ENCODE data around the gene MBNL2. TPM values are rescaled to one million over a fixed set of nuclear protein-coding genes. Genes with fewer than 3 reads are reported as not detected.
A peak's percentile ranks its signal among the peaks of the same experiment; 100 is the strongest.
"Not testable (repeated sequence)": the region's sequence is repeated elsewhere in the genome, so short reads cannot be mapped to it uniquely, and the experiment has no call there.

Gene MBNL2
- total and polyA plus RNA-seq, 4 experiments from 2014 or later, result 20.1 to 36.2 (median 28.3) TPM

- H3K27ac Mint-ChIP-seq; H3K27me3 ChIP-seq (ENCODE audit: insufficient read depth, low read length); H3K9me3 ChIP-seq (ENCODE audit: control insufficient read depth in 1 of 2, low read length in 2 of 2); DNase-seq; H3K36me3 ChIP-seq (ENCODE audit: insufficient read depth, low read length); intact Hi-C loops (cut with micrococcal nuclease); H3K27ac ChIP-seq (ENCODE audit: low read depth, low read length); H3K36me3 Mint-ChIP-seq; H3K27me3 Mint-ChIP-seq; H3K9me3 Mint-ChIP-seq; H3K4me3 ChIP-seq (ENCODE audit: low read length in 2 of 2); H3K4me3 Mint-ChIP-seq: not testable (repeated sequence)
- CTCF ChIA-PET (ENCODE audit: partially characterized antibody), result interaction anchor here (1.9 kb wide), 1 partner anchor 97 kb away, joined by 6 read pairs; no protein-coding TSS in a partner anchor
- POLR2A ChIA-PET (ENCODE audit: partially characterized antibody), result interaction anchor here (6.9 kb wide), 1 partner anchor 17 kb away, joined by 61 read pairs; the partner anchor contains the start of gene MBNL2
- H3K4me1 Mint-ChIP-seq, result peaks cover 18 to 30% (median 19%) of the 10 kb centered on the region in 4 donors
- peaks cover 23% of the 10 kb centered on the region for H3K4me1 ChIP-seq (ENCODE audit: insufficient read depth, low read length)
Measured at GRCh38 chr13:97207252-97207651, 14.9 kb upstream of the MBNL2 start.

GRCh38 chr13:97211300-97211699, 10.8 kb upstream of the MBNL2 start:
- CTCF ChIA-PET (ENCODE audit: partially characterized antibody), result interaction anchor here (0.6 to 3.1 kb wide), 4 partner anchors 12 to 102 kb away, joined by 3 to 13 read pairs (median 7); partner anchors contain the start of gene MBNL2
- no peaks in the 10 kb centered on the region for H3K36me3 Mint-ChIP-seq
- H3K4me3 Mint-ChIP-seq, result peak overlapping the region in 2 of 8 donors; percentile 1 to 35
- intact Hi-C loops (cut with micrococcal nuclease), result loop anchor here (2.0 kb wide), 1 partner anchor 14 kb away; no protein-coding TSS in a partner anchor
- Histone ChIP-seq H3K36me3 (ENCODE audit: insufficient read depth, low read length) (no peaks in the 10 kb centered on the region), H3K9me3 (ENCODE audit: control insufficient read depth in 1 of 2, low read length in 2 of 2) (no peaks in the 10 kb centered on the region), H3K4me1 (ENCODE audit: insufficient read depth, low read length) (peaks cover 47% of the 10 kb centered on the region), H3K27ac (ENCODE audit: low read depth, low read length) (no peak overlapping the region), H3K4me3 (ENCODE audit: low read length in 2 of 2) (no peak overlapping the region), H3K27me3 (ENCODE audit: insufficient read depth, low read length) (no peaks in the 10 kb centered on the region)
- no peak for DNase-seq
- POLR2A ChIA-PET (ENCODE audit: partially characterized antibody), result interaction anchor here (0.9 to 6.9 kb wide), 3 partner anchors 13 to 222 kb away, joined by 3 to 61 read pairs (median 9); partner anchors contain the start of genes MBNL2 and RAP2A
- H3K4me1 Mint-ChIP-seq, result peaks cover 33 to 67% (median 41%) of the 10 kb centered on the region in 4 donors
- no peaks in the 10 kb centered on the region for H3K9me3 Mint-ChIP-seq
- H3K27me3 Mint-ChIP-seq, result no peaks in the 10 kb centered on the region
- H3K27ac Mint-ChIP-seq, result peak overlapping the region in 1 of 7 donors; percentile 73

GRCh38 chr13:97212004-97212403, 10.1 kb upstream of the MBNL2 start:
- H3K27ac Mint-ChIP-seq, result peak overlapping the region in 1 of 7 donors; percentile 45
- H3K27ac ChIP-seq (ENCODE audit: low read depth, low read length), result no peak overlapping the region
- H3K36me3 Mint-ChIP-seq, result no peaks in the 10 kb centered on the region
- ChIA-PET POLR2A (ENCODE audit: partially characterized antibody) (interaction anchor here (6.9 kb wide), 1 partner anchor 12 kb away, joined by 61 read pairs; the partner anchor contains the start of gene MBNL2), CTCF (ENCODE audit: partially characterized antibody) (interaction anchor here (1.7 to 2.2 kb wide), 2 partner anchors 11 to 102 kb away, joined by 9 to 11 read pairs; partner anchors contain the start of gene MBNL2)
- intact Hi-C loops (cut with micrococcal nuclease), result no loop called here
- H3K9me3 Mint-ChIP-seq, result no peaks in the 10 kb centered on the region
- no peak for DNase-seq
- H3K4me1 Mint-ChIP-seq, result peaks cover 33 to 71% (median 45%) of the 10 kb centered on the region in 4 donors
- H3K36me3 ChIP-seq (ENCODE audit: insufficient read depth, low read length), result no peaks in the 10 kb centered on the region
- peaks cover 47% of the 10 kb centered on the region for H3K4me1 ChIP-seq (ENCODE audit: insufficient read depth, low read length)
- H3K27me3 ChIP-seq (ENCODE audit: insufficient read depth, low read length), result no peaks in the 10 kb centered on the region
- no peak overlapping the region for H3K4me3 Mint-ChIP-seq
- no peaks in the 10 kb centered on the region for H3K27me3 Mint-ChIP-seq
- no peak overlapping the region for H3K4me3 ChIP-seq (ENCODE audit: low read length in 2 of 2)
- H3K9me3 ChIP-seq (ENCODE audit: control insufficient read depth in 1 of 2, low read length in 2 of 2), result no peaks in the 10 kb centered on the region

- intact Hi-C loops (cut with micrococcal nuclease), result no loop called here
- Mint-ChIP-seq H3K36me3 (no peaks in the 10 kb centered on the region), H3K4me3 (peak overlapping the region in 1 of 8 donors; percentile 7), H3K27me3 (no peaks in the 10 kb centered on the region), H3K27ac (peak overlapping the region in 1 of 7 donors; percentile 45), H3K9me3 (no peaks in the 10 kb centered on the region), H3K4me1 (peaks cover 35 to 71% (median 45%) of the 10 kb centered on the region in 4 donors)
- ChIA-PET POLR2A (ENCODE audit: partially characterized antibody) (interaction anchor here (6.9 kb wide), 1 partner anchor 12 kb away, joined by 61 read pairs; the partner anchor contains the start of gene MBNL2), CTCF (ENCODE audit: partially characterized antibody) (interaction anchor here (1.7 to 2.2 kb wide), 2 partner anchors 10 to 103 kb away, joined by 9 to 11 read pairs; partner anchors contain the start of gene MBNL2)
- no peaks in the 10 kb centered on the region for H3K9me3 ChIP-seq (ENCODE audit: control insufficient read depth in 1 of 2, low read length in 2 of 2)
- no peaks in the 10 kb centered on the region for H3K36me3 ChIP-seq (ENCODE audit: insufficient read depth, low read length)
- H3K27ac ChIP-seq (ENCODE audit: low read depth, low read length), result no peak overlapping the region
- H3K4me3 ChIP-seq (ENCODE audit: low read length in 2 of 2), result no peak overlapping the region
- peaks cover 47% of the 10 kb centered on the region for H3K4me1 ChIP-seq (ENCODE audit: insufficient read depth, low read length)
- no peaks in the 10 kb centered on the region for H3K27me3 ChIP-seq (ENCODE audit: insufficient read depth, low read length)
- DNase-seq, result no peak
Measured at GRCh38 chr13:97212601-97213040, 9.5 kb upstream of the MBNL2 start.

- no peaks in the 10 kb centered on the region for H3K27me3 Mint-ChIP-seq
- no peak for DNase-seq
- peak overlapping the region in 3 of 8 donors; percentile 33 to 48 (median 46) for H3K4me3 Mint-ChIP-seq
- peaks cover 30 to 65% (median 42%) of the 10 kb centered on the region in 4 donors for H3K4me1 Mint-ChIP-seq
- Histone ChIP-seq H3K27ac (ENCODE audit: low read depth, low read length) (no peak overlapping the region), H3K4me3 (ENCODE audit: low read length in 2 of 2) (no peak overlapping the region), H3K27me3 (ENCODE audit: insufficient read depth, low read length) (no peaks in the 10 kb centered on the region), H3K36me3 (ENCODE audit: insufficient read depth, low read length) (no peaks in the 10 kb centered on the region), H3K4me1 (ENCODE audit: insufficient read depth, low read length) (peaks cover 38% of the 10 kb centered on the region), H3K9me3 (ENCODE audit: control insufficient read depth in 1 of 2, low read length in 2 of 2) (no peaks in the 10 kb centered on the region)
- intact Hi-C loops (cut with micrococcal nuclease), result no loop called here
- H3K36me3 Mint-ChIP-seq, result no peaks in the 10 kb centered on the region
- peak overlapping the region in 6 of 7 donors; percentile 26 to 69 (median 42) for H3K27ac Mint-ChIP-seq
- POLR2A ChIA-PET (ENCODE audit: partially characterized antibody), result interaction anchor here (0.9 to 2.3 kb wide), 4 partner anchors 9 to 219 kb away, joined by 3 to 17 read pairs (median 8); partner anchors contain the start of gene RAP2A
- no peaks in the 10 kb centered on the region for H3K9me3 Mint-ChIP-seq
- CTCF ChIA-PET (ENCODE audit: partially characterized antibody), result interaction anchor here (1.4 to 2.0 kb wide), 3 partner anchors 9 to 16 kb away, joined by 3 to 7 read pairs (median 7); no protein-coding TSS in a partner anchor
Measured at GRCh38 chr13:97214921-97215320, 7.2 kb upstream of the MBNL2 start.

- no peak overlapping the region for H3K4me3 ChIP-seq (ENCODE audit: low read length in 2 of 2)
- DNase-seq, result peak in 3 of 5 donors; percentile 17 to 39 (median 22)
- ChIA-PET CTCF (ENCODE audit: partially characterized antibody) (interaction anchor here (0.6 to 2.0 kb wide), 4 partner anchors 8 to 474 kb away, joined by 3 to 7 read pairs (median 5); no protein-coding TSS in a partner anchor), POLR2A (ENCODE audit: partially characterized antibody) (interaction anchor here (0.9 to 2.3 kb wide), 4 partner anchors 9 to 218 kb away, joined by 3 to 17 read pairs (median 8); partner anchors contain the start of gene RAP2A)
- Mint-ChIP-seq H3K36me3 (no peaks in the 10 kb centered on the region), H3K9me3 (no peaks in the 10 kb centered on the region), H3K27me3 (no peaks in the 10 kb centered on the region), H3K27ac (peak overlapping the region in 6 of 7 donors; percentile 26 to 69 (median 42)), H3K4me1 (peaks cover 27 to 61% (median 40%) of the 10 kb centered on the region in 4 donors), H3K4me3 (peak overlapping the region in 5 of 8 donors; percentile 1 to 48 (median 33))
- H3K4me1 ChIP-seq (ENCODE audit: insufficient read depth, low read length), result peaks cover 35% of the 10 kb centered on the region
- intact Hi-C loops (cut with micrococcal nuclease), result no loop called here
- H3K36me3 ChIP-seq (ENCODE audit: insufficient read depth, low read length), result no peaks in the 10 kb centered on the region
- no peak overlapping the region for H3K27ac ChIP-seq (ENCODE audit: low read depth, low read length)
- no peaks in the 10 kb centered on the region for H3K27me3 ChIP-seq (ENCODE audit: insufficient read depth, low read length)
- H3K9me3 ChIP-seq (ENCODE audit: control insufficient read depth in 1 of 2, low read length in 2 of 2), result no peaks in the 10 kb centered on the region
Measured at GRCh38 chr13:97215325-97215724, 6.8 kb upstream of the MBNL2 start.

- ChIA-PET CTCF (ENCODE audit: partially characterized antibody) (interaction anchor here (1.3 kb wide), 1 partner anchor 9 kb away, joined by 3 read pairs; no protein-coding TSS in a partner anchor), POLR2A (ENCODE audit: partially characterized antibody) (interaction anchor here (2.0 kb wide), 1 partner anchor 214 kb away, joined by 9 read pairs; the partner anchor contains the start of gene RAP2A)
- H3K27me3 Mint-ChIP-seq, result no peaks in the 10 kb centered on the region
- no peak overlapping the region for H3K4me3 ChIP-seq (ENCODE audit: low read length in 2 of 2)
- no peak for DNase-seq
- H3K27ac Mint-ChIP-seq, result no peak overlapping the region
- H3K36me3 Mint-ChIP-seq, result peaks cover 0 to 12% of the 10 kb centered on the region in 2 donors
- intact Hi-C loops (cut with micrococcal nuclease), result no loop called here
- peaks cover 24 to 48% (median 29%) of the 10 kb centered on the region in 4 donors for H3K4me1 Mint-ChIP-seq
- no peak overlapping the region for H3K4me3 Mint-ChIP-seq
- no peaks in the 10 kb centered on the region for H3K9me3 ChIP-seq (ENCODE audit: control insufficient read depth in 1 of 2, low read length in 2 of 2)
- no peak overlapping the region for H3K27ac ChIP-seq (ENCODE audit: low read depth, low read length)
- H3K9me3 Mint-ChIP-seq, result no peaks in the 10 kb centered on the region
- H3K36me3 ChIP-seq (ENCODE audit: insufficient read depth, low read length), result no peaks in the 10 kb centered on the region
- H3K4me1 ChIP-seq (ENCODE audit: insufficient read depth, low read length), result peaks cover 32% of the 10 kb centered on the region
- no peaks in the 10 kb centered on the region for H3K27me3 ChIP-seq (ENCODE audit: insufficient read depth, low read length)
Measured at GRCh38 chr13:97219226-97219625, 2.9 kb upstream of the MBNL2 start.

All from CD4-positive, alpha-beta memory T cell (primary cell).